Stimulated activated CD8-positive, alpha-beta memory T cell treated with anti-CD3 and anti-CD28 coated beads, Interleukin-2, amount 100 ng/mL, for 48 hours (primary cell): Measurements from ENCODE around the gene RBBP9.
A peak's percentile ranks its signal among the peaks of the same experiment; 100 is the strongest.
"Not testable (repeated sequence)": the region's sequence is repeated elsewhere in the genome, so short reads cannot be mapped to it uniquely, and the experiment has no call there.

Source experiments
- DNase-seq, 2 donors: peaks; one replicate each; pipeline ENCODE4 v3.0.0-alpha.2; 2020; ENCODE audit warnings: low read depth in 2 of 2

RBBP9 gene

GRCh38 chr20:18504479-18505060 is 7.5 kb upstream of the RBBP9 start:
- DNase-seq, result no peak

DNA sequence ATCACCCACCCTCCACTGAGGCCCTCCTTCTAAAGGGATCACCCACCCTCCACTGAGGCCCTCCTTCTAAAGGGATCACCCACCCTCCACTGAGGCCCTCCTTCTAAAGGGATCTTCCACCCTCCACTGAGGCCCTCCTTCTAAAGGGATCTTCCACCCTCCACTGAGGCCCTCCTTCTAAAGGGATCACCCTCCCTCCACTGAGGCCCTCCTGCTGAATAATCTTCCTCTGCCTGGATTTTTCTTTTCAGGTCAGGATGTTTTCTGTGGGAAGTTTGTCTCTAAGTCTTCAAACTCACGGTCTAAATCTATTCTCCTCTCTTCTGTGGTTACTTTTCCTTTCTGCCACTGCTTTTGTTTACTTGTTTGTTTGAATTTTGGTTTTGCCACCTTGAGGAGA is 4.6 kb upstream of the RBBP9 start:
- DNase-seq, result not testable (repeated sequence)

DNA sequence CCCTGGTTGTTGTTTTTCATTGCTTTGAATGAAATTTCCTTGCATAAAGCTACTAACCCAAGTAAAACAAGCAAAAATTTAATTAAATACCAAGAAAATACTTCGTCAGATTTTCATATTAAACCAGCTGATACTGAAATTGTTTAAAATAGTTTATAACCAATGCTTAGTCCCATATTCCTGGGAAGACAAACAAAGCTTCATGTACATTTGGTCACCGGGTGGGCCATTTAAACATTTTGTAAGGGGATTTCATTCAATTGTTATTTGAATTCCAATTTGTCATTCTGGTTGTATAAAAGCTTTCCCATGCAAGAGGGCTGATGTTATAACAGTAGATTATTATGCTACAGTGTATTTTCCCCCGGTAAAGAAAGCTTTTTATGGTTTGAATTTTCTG is 578 bp upstream of the RBBP9 start:
- no peak for DNase-seq

GRCh38 chr20:18496042-18496441 is 983 bp downstream of the RBBP9 start:
- no peak for DNase-seq

DNA sequence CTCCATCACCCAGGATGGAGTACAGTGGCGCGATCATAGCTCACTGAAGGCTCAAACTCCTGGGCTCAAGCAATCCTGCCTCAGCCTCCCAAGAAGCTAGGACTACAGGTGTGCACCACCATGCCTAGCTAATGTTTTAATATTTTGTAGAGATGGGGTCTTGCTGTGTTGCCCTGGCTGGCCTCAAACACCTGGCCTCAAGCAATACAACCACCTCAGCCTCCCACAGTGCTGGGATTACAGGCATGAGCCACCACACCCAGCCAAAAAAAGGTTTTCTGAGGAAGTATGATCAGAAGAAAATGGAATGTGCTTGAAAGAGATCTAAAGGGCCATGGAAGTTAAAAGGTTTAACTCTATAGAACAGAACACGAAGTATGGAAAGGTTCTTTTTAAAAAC is 8.7 kb downstream of the RBBP9 start:
- DNase-seq, result no peak

- no peak for DNase-seq
These were observed 15.4 kb downstream of the RBBP9 start for GRCh38 chr20:18481596-18481995.

GRCh38 chr20:18477821-18478220 is 19.2 kb downstream of the RBBP9 start:
- DNase-seq, result no peak

DNA sequence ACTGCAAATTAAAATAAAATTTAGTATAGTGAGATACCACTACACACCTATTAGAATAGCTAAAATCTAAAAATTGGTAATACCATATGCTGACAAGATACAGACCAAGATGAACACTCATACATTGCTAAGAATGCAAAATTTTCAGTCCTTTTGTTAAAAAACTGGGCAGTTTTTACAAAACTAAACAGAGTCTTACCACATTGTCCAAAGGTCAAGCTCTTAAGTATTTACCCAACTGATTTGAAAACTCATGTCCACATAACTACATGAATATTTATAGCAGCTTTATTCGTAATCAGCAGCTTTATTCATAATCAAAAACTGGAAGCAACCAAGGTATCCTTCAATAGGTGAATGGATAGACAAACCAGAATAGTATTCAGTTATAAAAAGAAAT is 19.8 kb downstream of the RBBP9 start:
- DNase-seq, result no peak

GRCh38 chr20:18466894-18467730 is 29.9 kb downstream of the RBBP9 start, which contains the start of the genes DZANK1 and POLR3F:
TSS of gene DZANK1 (minus strand) at chr20:18467030. CDS start at chr20:18465358, 1,672 bp downstream.
TSS of gene POLR3F (plus strand) at chr20:18467390. CDS start at chr20:18467507, 117 bp downstream.
- peak; percentile 90 to 92 for DNase-seq

DNA sequence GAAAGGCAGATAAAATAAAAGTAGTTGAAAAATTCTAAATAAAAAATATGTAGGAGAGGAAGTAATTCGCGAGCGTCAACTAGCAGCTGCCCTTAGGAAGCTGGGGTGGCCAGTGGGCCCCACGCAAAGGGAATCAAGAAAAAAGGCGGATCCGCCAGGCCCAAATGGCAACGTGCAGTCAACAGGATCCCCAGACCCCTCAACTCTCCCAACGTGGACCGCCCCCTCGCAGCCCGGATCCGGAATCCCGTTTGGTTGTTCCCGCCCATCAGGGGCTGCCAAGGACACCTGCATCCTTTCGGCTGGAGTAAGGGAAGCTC is 30.5 kb downstream of the RBBP9 start:
- DNase-seq, result no peak

DNA sequence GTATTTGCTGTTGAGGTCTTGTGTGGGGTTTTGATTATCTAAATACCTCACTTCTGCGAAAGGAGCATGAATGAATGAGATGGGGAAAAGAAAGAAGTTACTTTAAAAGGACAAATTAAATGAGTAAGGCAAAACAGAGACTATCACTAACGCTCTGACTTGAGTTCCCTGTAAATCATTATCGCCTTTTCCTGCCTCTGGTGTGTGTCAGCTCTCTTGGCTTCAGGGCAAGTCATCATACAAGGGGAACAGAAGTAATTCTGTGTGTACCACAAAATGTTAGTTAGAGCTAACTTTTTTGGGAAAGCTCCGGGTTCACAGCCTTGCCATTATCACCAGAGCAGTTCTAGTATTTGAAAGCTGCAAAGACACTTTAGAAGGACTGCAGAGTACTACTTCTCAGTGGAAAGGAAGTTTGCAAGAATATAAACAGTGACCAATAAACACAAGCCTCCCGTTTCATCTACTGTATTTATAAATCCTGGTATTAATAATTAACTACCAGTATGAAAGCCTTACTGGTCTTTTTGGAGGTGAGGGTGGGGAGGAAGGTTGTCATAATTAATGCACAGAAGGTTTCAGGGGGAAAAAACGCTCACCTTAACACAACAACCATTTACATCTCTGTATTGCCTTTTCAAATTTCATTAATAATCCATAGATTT is 31.4 kb downstream of the RBBP9 start:
- no peak for DNase-seq

DNA sequence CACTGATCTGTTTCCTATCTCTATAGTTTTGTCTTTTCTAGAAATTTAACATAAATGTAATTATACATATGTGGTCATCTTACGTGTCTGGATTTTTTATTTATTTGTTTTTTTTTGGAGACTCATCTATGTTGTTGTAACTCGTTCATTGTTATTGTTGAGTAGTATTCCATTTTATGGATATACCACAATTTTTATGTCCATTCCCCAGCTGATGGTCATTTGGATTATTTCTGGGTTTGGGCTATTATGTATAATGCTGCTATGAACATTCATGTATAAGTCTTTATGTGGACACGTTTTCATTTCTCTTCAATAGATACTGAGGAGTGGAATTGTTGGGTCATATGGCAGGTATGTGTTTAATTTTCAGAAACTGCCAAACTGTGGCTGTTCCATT is 40.4 kb downstream of the RBBP9 start:
- DNase-seq, result no peak

- DNase-seq, result no peak
These were observed 53.1 kb downstream of the RBBP9 start for GRCh38 chr20:18443886-18444285.

DNA sequence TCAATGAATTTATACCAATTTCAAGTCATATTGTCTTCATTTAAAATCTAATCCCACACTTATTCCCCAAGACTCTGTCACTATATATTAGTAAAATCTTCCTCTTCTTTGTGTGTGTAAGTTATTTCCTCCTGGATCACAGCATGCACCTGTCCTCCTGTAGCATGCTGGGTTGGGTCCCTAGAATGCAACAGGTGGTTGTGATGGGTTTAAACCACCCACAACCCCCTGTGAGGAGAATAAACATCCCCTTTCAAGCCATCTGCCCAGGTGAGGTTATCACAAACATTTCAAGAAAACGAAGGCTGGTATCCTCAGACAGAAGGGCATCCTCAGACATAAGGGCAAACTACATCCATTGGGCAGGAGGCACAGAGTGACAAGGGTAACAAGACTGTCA is 56.6 kb downstream of the RBBP9 start:
- no peak for DNase-seq

GRCh38 chr20:18436847-18437246 is 60.2 kb downstream of the RBBP9 start:
- no peak for DNase-seq
